GM19395 (cell line): Measurements from ENCODE around the gene CACNA1C.

Experiments used
- ATAC-seq: cut with Tn5 transposase; IDR thresholded peaks from one replicate; pipeline ENCODE4 v1.9.1; 2021; ENCODE audit warnings: mild to moderate bottlenecking, moderate library complexity; ENCODE audit not compliant: unreplicated experiment

Gene CACNA1C

DNA sequence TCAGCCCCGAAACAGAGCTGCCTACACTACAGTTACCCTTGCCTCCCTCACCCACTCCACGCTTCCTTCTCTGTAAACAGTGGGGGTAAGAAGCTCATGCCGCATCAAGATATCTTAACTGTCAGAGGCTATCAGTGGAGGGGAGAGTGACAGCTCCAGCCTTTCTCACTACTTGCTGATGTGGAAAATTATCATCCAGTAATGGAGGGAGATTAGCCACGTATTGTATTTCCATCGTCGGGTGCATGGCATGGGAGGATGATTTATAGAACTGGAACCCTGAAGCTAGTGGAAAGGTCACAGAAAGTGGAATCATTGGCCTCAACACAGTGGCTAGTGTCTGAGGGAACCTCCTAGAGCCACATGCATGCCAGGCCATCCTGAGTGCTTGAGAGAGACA lies 471.1 kb downstream of the CACNA1C start:
- ATAC-seq: no peak

DNA sequence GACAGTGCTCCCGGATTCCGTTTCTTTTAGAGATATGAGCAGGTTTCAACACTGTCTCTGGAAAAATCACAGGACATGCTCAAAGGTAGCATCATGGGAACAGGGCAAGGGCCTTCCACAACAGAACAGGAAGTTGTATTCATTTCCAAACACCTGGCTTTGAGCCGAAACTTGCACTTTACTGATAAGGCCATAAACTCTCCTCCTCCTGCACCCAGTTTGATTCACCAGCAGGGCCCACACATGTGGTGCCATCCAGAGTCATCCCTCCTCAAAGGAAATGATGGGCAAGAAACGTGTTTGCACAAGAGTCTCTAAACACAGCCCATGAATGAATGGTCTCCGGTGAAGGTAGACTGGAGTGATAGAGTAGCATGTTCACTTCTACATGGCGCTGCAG lies 473.6 kb downstream of the CACNA1C start:
- no peak for ATAC-seq

DNA sequence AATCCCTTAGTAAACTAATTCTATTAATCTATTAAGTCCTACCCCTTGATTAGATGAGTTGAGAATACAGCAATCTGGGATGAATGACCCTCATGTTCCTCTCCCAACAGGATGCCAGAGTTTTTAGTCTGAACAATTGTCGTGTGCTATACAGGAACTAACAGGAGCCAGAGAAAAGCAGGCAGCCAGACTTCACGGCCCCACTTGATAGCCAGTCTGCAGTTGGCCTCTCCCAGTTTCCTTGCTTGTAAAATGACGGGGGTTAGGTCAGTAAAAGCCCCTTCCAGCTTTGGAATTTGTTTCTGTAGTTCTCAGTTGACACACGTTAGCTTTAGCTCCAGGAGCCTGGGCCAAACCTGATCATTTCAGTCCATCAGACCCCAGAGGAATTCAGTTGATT lies 475.2 kb downstream of the CACNA1C start:
- ATAC-seq: no peak

DNA sequence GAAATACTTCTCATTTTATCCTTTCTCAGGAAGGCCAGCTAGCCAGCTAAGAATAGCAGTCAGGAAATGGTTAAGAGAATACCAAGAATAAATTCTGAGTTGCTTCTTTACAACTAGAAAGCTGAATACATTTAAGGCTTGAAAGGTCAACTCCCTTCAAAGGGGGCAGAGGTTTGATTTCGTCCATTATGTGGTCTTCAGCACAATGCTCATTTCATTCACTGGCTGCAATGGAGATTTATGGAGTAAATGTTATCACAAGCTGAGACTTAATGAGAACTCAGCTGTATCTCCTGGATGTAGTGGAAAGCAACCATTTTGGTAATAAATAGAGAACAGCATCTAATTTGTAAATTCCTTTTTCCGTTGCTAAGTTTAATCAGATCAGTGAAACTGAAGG lies 477.0 kb downstream of the CACNA1C start:
- no peak for ATAC-seq

DNA sequence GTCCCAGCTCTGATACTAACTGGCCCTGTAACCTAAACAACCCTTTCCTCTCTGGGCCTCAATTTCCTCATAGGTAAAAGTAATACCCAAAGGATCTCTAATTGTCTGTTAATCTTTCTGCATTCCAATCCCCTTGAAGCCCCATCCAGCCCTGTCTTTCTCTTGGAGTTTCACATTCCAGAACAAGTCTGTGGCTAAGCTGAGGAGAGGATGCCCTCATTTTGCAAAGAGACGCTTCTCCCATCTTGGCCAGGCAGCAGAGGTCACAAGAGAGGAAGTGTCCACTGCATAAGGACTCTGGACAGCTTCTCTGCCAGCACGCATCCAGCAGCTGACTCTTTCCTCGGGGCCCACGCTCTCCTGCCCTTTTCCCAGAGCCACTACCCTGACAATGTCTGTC lies 478.6 kb downstream of the CACNA1C start:
- no peak for ATAC-seq

DNA sequence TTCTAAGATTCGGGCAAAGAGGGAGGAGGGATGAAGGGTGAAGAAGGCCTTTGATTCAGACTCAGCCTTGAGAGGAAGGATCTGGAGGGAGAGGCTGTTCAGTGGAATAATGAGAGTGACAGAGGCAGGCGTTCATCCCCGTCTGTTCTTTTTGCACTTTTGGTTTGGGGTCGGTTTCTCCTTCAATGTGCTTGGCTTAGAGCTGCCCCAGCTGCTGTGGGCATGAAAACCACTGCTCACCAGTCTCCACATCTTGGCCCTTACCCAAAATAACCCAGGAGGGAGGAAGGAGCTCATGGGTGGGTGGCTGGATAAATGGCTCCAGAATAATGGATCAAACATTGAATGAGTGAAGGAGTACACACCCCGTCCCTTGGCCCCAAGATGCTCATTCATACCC lies 480.2 kb downstream of the CACNA1C start:
- ATAC-seq: no peak

DNA sequence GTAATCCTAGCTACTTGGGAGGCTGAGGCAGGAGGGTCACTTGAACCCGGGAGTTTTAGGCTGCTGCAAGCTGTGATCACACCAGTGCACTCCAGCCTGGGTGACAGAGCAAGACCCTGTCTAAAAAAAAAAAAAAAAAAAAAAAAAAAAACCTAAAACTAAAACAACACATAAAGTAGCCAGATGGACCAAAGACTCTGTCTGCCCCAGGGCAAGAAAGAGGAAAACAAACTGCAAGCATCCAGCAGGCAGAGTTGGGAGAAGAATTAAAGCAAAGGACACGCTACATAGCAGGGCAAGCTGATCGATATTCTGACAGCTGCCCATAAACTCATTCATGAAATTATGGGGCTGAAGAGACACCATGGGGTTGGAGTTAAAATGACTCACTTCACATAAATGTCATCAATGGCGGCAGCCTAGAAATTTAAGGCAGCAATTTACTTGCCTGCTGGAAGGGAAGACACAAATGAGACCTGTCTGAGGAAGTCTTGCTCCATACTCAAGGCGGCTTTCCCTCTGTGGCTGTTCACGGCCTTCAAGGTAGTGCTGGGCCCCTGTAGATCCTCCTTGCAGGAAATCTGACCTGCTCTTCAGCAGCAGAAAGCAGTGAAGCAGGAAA lies 482.9 kb downstream of the CACNA1C start:
- no peak for ATAC-seq

DNA sequence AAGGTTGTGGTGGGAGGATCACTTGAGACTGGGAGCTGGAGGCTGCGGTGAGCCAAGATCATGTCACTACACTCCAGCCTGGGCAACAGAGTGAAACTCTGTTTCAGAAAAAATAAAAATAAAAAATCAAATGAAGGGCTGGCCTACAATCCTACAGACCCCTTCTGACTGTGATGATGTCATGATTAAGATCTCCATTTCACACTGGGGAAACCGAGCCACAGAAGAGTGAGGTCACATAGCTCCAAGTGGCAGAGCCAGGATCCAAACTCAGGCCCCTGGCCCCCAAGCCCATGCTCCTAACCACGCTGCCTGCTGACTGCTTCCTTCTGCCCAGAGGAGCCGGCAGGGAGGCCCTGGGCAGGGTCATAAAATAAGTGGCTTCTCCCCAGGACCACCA lies 483.9 kb downstream of the CACNA1C start:
- no peak for ATAC-seq

DNA sequence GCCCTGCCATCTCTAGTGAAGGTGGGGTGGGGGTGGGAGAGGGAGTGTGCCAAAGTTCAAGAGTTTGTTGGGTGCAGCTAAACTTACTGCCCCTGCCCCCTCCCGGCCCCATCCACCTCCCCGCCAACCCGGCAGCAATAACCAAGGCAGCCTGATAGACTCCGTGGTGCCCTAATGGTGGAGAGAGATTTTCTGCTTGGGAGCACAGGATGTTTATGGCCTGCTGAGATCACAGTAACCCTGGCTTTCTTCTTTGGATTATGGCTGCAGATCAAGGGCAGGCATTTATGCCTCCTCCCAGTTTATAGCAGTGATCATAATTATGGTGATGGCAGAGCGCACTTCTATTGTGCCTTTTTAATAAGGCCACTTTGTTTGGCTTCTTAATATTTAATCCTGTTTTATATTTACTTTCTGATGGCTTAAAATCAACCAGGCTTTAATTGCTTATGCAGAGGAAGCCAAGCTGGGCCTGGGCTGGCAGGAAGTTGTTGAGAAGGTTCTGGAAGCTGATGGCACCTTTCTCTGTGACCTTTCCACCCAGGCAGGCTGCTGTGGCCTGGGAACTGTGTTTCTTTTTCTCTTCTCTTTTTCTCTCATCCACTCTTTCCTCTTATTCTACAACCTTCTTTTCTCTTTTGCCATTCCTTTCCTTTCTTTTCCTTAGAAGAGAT lies 485.2 kb downstream of the CACNA1C start:
- ATAC-seq: no peak

DNA sequence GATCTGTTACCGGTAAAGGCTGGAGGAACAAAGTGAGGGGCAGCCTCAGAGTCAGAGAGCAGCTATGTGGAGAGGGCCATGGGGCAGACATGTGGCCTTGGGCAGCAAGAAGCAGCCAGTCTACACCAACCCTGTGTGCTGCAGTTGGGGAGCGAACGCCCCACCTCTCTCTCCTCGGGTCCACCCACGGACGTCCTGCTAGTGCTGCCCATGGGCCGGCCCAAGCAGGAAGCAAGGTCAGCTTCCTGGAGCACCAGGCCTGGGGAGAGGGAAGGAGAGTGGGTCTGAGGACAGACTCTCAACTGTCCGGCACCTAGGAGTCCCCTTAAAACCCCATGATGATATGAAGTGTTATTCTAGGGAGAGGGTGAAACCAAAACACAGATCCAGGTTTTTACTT lies 487.2 kb downstream of the CACNA1C start:
- no peak for ATAC-seq

DNA sequence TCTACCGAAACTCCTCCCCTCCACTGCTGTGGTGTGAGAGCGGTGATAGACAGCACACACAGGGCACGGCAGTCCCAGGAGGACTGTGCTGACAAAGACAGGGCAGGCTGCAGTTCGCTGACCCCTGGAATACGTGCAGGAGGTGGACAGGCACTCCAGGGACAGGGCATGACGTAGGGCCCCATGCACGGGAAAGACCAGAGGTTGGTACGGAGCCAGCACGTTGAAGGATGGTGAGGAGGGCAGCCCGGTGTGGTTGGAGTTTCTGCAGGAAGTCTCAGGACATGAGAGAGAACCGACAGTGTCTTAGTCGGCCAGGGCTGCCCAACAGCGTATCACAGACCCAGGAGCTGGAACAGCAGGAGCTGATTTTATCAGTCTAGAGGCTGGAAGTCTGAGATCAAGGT lies 487.8 kb downstream of the CACNA1C start:
- no peak for ATAC-seq

DNA sequence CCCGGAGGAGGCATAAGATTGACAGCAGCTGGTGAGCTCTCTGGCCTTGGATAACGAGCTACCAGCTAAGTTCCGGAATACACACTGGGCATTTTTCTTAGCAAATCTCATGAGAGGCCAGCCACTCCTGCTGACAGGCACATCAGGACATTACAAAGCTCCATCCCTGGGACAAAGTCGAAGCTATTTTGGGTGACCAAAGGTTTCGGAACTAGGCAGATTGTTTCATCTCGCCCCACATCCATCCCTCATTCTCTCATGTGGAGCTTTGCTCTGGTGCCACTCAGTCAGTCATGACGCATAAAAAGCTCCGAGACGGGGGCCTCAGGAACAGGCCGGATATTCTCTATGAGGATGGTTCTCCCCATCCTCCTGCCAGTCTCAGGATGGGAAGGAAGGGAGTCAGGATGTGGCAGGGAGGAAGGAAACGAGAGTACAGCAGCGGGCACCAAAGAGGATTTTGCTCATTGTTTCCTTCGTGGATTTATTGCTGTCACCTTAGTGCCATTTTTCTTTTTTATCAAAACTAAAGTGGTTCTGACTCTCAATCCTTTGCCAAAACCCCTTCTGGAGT lies 488.9 kb downstream of the CACNA1C start:
- ATAC-seq: no peak

DNA sequence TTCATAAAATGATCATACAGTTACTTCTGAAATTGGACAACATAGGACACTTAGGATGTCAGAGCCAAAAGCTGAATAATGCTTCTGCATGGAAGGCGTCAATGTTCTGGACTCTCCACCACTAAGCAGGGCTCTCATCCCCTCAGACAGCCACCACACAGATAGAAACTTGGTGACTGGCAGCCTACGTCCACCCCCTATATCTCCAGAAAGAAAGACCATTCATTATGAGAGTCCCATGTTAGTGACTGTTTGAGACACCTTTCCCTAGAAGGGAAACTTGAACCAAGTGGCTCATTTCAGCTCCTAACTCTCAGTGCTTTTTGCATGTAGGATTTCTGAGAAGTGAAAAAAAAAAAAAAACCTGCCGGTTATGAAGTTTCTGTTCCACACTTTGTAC lies 491.0 kb downstream of the CACNA1C start:
- no peak for ATAC-seq

DNA sequence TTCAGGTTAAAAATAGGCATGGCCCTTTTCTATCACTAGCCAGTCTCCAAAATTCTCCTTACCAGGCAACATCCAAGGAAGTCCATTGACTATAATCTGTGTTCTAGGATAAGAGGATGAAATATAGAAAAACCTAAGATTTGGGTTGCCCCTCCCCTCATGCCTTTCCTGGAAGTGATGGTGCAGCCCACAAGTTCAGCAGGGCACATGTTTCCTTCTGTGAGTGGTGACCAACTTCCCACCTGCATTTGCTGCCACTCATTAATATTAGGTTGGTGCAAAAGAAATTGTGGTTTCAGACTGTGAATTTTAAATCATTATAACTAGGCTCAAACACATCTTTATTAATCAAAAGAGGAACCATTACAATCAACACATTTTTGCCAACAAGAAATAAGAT lies 491.4 kb downstream of the CACNA1C start:
- ATAC-seq: no peak

DNA sequence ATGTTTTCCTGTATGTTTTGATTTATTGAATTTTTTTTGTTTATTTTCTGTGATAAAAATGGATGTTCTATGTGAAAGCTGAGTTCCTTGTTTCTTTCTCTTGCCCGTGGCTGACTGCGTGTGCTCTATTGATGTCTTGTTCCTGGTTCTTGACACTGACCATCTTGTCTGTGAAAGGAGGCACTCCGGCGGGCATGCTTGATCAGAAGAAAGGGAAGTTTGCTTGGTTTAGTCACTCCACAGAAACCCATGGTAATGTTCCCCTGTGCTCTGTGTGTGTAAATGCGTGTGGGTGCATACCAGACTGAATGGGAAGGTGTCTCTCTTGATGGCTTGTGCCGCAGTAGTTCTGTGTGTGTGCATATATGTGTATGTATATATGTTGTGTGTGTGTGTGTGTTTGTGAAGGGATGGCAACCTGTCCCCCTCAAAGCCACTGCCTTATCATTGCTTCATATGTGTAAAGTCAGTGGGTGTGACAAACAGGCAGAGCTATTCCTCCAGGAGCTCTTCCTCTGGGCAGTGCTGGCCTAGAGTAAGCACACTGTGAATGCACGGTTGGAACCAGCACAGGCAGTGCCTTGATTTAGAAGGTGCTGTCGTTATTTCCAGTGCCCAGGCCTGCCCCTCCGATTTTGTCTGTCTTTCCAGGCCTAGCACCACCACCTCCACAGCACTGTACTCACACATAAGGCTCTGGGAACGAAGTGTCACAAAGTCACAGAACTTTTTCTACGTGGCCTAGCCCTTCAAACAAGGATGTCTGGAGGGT lies 494.7 kb downstream of the CACNA1C start:
- no peak for ATAC-seq

DNA sequence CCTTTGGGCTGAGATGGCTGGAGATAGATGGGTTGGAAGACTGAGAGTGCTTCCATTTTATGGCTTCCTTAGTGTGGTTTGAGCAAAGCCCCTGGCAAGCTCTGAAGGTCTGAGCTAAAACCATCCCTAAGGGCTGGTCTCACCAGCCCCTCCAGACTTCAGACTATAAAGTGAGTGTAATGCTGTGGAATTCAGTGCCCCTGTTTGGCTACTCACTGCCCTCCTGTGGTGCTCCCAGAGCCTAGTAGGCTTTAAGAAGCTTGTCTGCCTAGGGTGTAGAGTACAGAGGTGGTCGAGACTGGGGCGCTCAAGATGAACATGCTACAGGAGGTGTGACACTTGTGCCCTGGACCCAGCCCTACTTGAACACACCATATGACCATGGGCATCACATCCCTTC lies 495.3 kb downstream of the CACNA1C start:
- no peak for ATAC-seq

DNA sequence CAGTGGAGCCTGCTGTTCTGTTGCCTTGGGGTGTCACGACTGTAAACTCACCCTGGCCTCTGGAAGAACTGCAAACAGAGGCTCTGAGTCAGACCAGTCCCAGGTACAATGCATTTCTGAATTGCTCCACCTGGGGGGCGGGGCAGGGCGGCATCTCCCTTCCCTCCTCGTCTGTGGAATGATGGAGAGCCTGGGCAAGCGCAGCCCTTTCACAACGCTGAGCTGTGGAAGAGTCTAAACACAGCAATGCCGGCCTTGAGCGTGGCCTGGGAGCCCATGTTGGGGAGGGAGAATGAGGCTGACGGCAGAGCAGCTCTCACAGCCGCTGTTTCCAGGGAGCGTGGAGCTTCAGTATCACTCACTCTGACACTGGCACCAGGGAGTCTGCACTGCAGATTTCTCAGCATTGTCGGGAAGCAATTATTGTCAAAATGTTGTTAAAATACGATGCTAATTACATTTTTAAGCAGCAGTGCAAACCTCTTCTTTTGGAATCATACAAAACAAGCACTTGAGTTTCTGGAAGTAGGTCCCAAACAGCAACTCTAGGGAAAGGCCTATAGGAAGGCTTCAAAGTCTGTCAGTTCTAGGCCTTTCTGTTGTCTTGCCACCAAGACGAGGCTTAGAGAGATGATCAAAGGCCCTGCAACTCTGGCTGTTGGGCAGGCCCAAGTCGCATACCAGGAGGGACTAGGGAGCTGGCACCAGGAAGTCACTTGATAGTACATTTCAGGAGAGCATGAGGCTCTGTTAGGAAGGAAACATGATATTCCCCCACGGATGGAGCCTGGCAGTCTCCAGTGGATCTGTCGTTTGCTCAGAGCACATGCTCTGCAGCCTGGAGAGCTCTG lies 498.0 kb downstream of the CACNA1C start:
- ATAC-seq: no peak

DNA sequence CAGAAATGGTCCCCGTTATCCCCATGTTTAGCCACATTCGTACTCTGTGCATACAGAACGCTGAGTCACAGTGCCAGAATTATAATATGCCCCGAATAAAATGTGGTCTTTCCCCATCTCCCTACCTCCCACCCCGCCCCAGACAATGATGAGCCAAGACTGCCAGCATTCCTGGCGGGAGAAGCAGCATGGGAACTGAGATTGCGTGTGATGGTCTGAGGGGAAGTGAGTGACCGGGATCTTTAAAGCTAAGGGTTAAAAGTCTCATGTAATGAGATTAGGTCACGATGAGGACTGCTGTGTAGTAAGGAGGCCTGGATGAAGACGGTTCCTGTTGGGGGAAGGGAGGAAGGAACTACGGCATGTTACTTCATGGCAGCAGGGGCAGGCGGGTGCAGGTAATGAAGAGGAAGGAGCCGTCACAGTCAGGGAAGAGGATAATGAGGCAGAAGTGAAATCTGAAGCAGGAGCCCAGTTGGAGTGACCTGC lies 498.7 kb downstream of the CACNA1C start:
- no peak for ATAC-seq

DNA sequence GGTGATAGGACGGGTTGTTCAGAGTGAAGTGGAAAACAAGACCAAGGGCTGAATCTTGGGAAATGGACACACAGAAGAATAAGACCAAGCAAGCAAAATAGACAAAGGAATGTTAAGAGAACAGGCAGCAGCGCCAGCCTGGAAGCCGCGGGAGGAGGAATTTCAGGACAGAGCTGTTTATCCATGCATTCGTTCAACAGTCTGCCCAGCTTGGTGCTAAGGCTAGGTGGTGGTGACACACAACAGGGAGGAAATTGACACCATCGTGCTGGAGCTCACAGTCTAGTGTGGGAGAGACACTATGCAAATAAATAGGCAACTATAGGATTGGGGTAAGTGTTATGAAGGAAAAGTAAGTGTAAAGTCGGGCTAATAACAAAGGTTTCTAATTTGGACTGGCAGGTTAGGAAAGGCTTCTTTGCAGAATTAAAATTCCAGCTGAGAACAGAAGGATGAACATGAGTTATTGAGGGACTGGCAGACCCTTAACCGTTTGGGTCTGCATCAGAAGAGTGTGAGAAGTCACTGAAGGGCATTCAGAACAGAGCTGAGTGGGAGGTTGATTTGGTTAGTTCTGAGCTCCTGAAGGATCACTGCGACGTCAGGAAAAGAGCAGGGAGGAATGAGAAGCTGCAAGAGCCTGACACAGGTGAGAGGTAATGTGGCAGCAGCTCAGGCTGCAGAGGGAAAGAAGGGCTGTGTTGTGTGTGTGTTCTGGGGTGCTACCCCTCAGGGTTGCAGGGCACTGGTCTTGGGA lies 499.4 kb downstream of the CACNA1C start:
- no peak for ATAC-seq
